ENCODE data around the gene FRAT1. TPM values are rescaled to one million over a fixed set of nuclear protein-coding genes. Genes with fewer than 3 reads are reported as not detected.

The FRAT1 gene
- total RNA-seq, 1 experiment from 2014 or later = 1.9 TPM

GRCh38 chr10:97333601-97334369, 14.7 kb downstream of the FRAT1 start:
- peaks cover 30% of the 10 kb centered on the region for H3K4me1 Mint-ChIP-seq (ENCODE audit: insufficient read depth, unreplicated experiment)
- no peaks in the 10 kb centered on the region for H3K9me3 Mint-ChIP-seq (ENCODE audit: unreplicated experiment)
- no peak for TF ChIP-seq CTCF (IDR thresholded peaks at IDR 0.05; ENCODE audit: unreplicated experiment)
- POLR2A ChIA-PET = interaction anchor here (0.5 to 9.9 kb wide), 28 partner anchors 8 to 354 kb away, joined by 3 to 158 read pairs (median 4); partner anchors contain the start of genes ARHGAP19, AVPI1, FRAT1 and RRP12
- no TSS peak for BruUV-seq (replicated peaks)
- intact Hi-C loops (cut with micrococcal nuclease) = loop anchor here (1.0 to 2.0 kb wide), 4 partner anchors 15 to 261 kb away; partner anchors contain the start of genes ARHGAP19 and FRAT1
- H3K27me3 Mint-ChIP-seq (ENCODE audit: insufficient read depth, unreplicated experiment) = no peaks in the 10 kb centered on the region
- CTCF ChIA-PET = interaction anchor here (0.5 to 6.8 kb wide), 20 partner anchors 9 to 368 kb away, joined by 3 to 55 read pairs (median 4); partner anchors contain the start of genes FRAT1 and RRP12
- peaks cover 34% of the 10 kb centered on the region for H3K36me3 Mint-ChIP-seq (ENCODE audit: insufficient read depth, unreplicated experiment)
- peak overlapping the region; percentile 97 for H3K27ac Mint-ChIP-seq (ENCODE audit: low read depth, unreplicated experiment)
- H3K4me3 Mint-ChIP-seq (ENCODE audit: unreplicated experiment) = peak overlapping the region; percentile 93
- peak; percentile 50 for DNase-seq (ENCODE audit: unreplicated experiment)

DNA sequence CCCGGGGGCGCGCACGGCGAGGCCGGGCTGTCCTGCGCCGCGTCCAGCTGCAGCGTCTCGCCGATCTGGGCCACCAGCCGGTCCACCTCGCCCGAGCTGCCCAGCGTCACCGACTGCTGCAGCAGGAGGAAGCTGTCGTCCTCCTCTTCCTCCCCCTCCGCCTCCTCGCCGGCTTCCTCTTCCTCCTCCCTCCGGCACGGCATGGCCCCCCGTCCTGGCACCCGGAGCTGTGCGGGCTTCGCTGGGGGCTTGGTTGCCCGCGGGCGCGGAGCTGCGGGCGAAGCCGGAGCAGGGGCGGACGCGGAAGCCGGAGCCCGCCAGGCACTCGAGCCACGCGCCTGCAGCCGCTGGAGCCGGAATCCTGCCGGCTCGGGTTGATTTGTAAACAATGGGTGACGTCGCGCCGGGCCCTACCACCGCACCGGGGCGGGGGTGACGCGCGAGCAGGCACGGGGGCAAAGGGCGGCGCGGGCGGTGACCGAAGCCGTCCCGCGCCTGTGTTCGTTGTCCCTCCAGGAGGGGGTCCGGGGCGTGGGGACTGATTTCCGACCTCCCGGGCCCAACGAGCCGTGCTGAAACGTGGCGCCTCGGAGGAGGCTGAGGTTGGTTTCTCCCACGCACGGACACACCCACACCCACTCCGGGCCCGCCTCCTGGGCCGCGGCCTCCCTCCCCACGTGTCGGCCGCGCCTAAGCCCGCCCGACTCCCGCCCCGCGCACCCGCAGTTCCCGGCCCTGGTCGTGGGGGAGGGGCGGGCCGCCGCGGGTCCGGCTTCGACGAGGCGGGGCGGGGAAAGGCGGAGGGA, 15.5 kb downstream of the FRAT1 start, which contains the start of gene FRAT2:
FRAT2 (minus strand) TSS at position 360 of the 806 bp plus-strand sequence; CDS start at position 203, 157 bp downstream.
- peak; percentile 89 for DNase-seq (ENCODE audit: unreplicated experiment)
- intact Hi-C loops (cut with micrococcal nuclease) = no loop called here
- Mint-ChIP-seq H3K9me3 (ENCODE audit: unreplicated experiment) (no peaks in the 10 kb centered on the region), H3K4me3 (ENCODE audit: unreplicated experiment) (peak within 1 kb of the TSS; percentile 93), H3K4me1 (ENCODE audit: insufficient read depth, unreplicated experiment) (peaks cover 30% of the 10 kb centered on the region), H3K27me3 (ENCODE audit: insufficient read depth, unreplicated experiment) (no peaks in the 10 kb centered on the region), H3K36me3 (ENCODE audit: insufficient read depth, unreplicated experiment) (peaks cover 27% of the 10 kb centered on the region), H3K27ac (ENCODE audit: low read depth, unreplicated experiment) (peak within 1 kb of the TSS; percentile 98)
- no TSS peak for BruUV-seq (replicated peaks)
- ChIA-PET CTCF (interaction anchor here (0.7 to 6.8 kb wide), 5 partner anchors 15 to 133 kb away, joined by 3 to 55 read pairs (median 10); partner anchors contain the start of gene FRAT1), POLR2A (interaction anchor here (0.5 to 9.9 kb wide), 16 partner anchors 9 to 508 kb away, joined by 3 to 158 read pairs (median 3); partner anchors contain the start of genes ARHGAP19, AVPI1, FRAT1 and RRP12)
- no peak for TF ChIP-seq CTCF (IDR thresholded peaks at IDR 0.05; ENCODE audit: unreplicated experiment)

- Mint-ChIP-seq H3K4me1 (ENCODE audit: insufficient read depth, unreplicated experiment) (peaks cover 24% of the 10 kb centered on the region), H3K27me3 (ENCODE audit: insufficient read depth, unreplicated experiment) (no peaks in the 10 kb centered on the region), H3K36me3 (ENCODE audit: insufficient read depth, unreplicated experiment) (peaks cover 20% of the 10 kb centered on the region), H3K9me3 (ENCODE audit: unreplicated experiment) (no peaks in the 10 kb centered on the region), H3K4me3 (ENCODE audit: unreplicated experiment) (peak overlapping the region; percentile 93), H3K27ac (ENCODE audit: low read depth, unreplicated experiment) (peak overlapping the region; percentile 98)
- DNase-seq (ENCODE audit: unreplicated experiment) = no peak
- BruUV-seq (replicated peaks) = TSS peak; percentile 68
- no peak for TF ChIP-seq CTCF (IDR thresholded peaks at IDR 0.05; ENCODE audit: unreplicated experiment)
- CTCF ChIA-PET = interaction anchor here (0.7 kb wide), 1 partner anchor 24 kb away, joined by 3 read pairs; no protein-coding TSS in a partner anchor
- POLR2A ChIA-PET = interaction anchor here (0.6 to 9.9 kb wide), 8 partner anchors 13 to 354 kb away, joined by 3 to 158 read pairs (median 21); partner anchors contain the start of genes AVPI1, FRAT1 and RRP12
- intact Hi-C loops (cut with micrococcal nuclease) = no loop called here
Observed at GRCh38 chr10:97335188-97335619, 16.1 kb downstream of the FRAT1 start.

Data from MCF 10A (cell line).